Epidermal melanocyte (primary cell): ENCODE measurements around the gene SH3D19.
A peak's percentile ranks its signal among the peaks of the same experiment; 100 is the strongest.
"Not testable (repeated sequence)": the region's sequence is repeated elsewhere in the genome, so short reads cannot be mapped to it uniquely, and the experiment has no call there.

Experiments used
- DNase-seq: peaks from one replicate; pipeline ENCODE4 v3.0.0; 2011; ENCODE audit warnings: low spot score; ENCODE audit not compliant: insufficient read length

SH3D19 gene

GRCh38 chr4:151325111-151325948 lies at the start of gene SH3D19:
Gene SH3D19, minus strand, starts transcription at chr4:151325605. Its CDS starts 253 bp downstream, at chr4:151325352.
- DNase-seq = peak; percentile 54

GRCh38 chr4:151362404-151363164 lies 37.2 kb upstream of the SH3D19 start:
- DNase-seq = peak; percentile 61

GRCh38 chr4:151361966-151362365 lies 36.6 kb upstream of the SH3D19 start:
- no peak for DNase-seq

DNA sequence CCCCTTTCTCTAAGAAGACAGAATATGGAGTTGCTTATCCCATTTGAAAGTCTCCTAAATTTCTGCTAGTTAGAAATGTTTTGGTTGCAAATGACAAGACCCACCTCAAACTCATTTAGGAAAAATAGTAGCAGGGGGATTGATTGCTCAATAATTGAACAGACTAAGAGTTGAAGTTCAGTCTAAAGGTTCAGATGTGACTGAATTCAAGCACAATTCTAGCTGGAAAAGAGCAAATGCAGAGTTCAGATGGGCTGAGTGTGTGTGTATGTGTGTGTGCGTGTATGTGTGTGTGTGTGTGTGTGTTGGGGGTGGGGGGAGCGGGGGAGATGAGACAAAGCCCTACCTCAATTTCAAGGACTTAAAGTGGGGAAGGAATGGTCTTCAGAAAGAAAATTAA lies 35.7 kb upstream of the SH3D19 start:
- no peak for DNase-seq

DNA sequence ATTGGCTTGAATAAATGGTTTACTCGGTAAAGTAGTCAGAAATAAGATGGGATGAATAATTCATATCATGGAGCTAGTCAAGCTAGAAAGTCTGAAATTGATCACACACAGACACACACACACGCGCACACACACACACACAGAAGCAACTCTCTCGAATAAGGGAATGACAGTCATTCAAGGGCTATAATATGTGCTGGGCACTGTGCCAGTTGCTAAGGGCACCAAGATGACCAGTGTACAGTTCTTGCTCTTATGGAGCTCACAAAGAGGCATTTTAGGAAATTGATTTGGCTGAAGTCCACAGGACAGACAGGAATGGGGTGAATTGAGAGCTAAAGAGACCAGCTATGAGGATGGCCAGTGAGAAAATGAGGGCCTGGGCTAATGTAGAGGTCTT lies 34.2 kb upstream of the SH3D19 start:
- DNase-seq = no peak

DNA sequence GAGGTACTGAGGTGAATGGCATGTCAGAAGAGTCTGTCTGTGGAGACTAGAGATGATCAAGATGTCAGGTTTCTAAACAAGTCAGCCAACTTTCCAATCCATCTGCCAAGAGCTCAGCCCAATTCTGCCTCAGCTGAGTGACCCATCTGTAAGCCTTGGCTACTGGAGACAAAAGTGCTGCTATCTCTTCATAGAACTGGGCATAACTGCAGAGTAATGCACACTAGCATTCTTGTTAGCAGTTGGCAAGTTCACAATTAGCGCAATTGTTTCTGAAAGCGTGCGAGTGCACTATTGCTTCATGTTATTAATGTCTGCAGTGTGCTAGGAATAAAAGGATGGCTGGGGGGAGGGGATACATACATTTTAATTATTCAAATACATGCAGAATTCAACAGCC lies 32.9 kb upstream of the SH3D19 start:
- DNase-seq = peak; percentile 48

- DNase-seq = no peak
These were observed 31.1 kb upstream of the SH3D19 start for GRCh38 chr4:151356510-151356909.

DNA sequence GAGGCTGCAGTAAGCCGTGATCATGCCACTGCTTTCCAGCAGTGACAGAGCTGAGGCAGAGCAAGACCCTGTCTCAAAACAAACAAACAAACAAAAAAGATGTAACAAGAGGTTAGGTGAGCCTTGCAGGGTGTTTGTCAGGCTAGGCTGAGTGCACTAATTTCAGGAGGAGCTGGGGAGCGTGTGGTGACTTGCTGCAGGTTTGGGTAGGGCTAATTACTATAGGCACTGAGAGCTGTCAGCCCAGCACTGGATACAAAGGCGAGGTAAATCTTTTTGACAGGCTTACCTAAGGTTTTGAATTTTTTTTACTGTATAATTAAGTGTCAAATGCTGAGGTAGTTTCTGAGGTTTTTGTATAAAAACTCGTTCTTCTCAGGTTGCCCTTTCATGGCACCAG lies 29.8 kb upstream of the SH3D19 start:
- no peak for DNase-seq

GRCh38 chr4:151347490-151348235 lies 22.3 kb upstream of the SH3D19 start:
- no peak for DNase-seq

DNA sequence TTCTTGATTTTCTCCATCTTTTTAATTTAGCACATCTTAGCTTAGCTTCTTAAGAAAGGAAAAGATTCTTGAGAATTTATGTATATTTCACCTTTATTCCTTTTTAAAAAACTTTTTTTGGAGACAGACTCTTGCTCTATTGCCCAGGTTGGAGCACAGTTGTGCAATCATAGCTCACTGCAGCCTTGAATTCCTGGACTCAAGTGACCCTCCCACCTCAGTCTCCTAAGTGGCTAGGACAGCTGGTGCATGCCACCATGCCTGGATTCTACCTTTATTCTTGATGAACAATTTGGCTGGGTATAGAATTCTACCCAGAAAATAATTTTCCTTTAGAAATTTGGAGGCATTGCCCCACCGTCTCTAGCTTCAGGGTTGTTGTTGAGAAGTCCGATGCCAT lies 19.5 kb upstream of the SH3D19 start:
- DNase-seq = no peak

DNA sequence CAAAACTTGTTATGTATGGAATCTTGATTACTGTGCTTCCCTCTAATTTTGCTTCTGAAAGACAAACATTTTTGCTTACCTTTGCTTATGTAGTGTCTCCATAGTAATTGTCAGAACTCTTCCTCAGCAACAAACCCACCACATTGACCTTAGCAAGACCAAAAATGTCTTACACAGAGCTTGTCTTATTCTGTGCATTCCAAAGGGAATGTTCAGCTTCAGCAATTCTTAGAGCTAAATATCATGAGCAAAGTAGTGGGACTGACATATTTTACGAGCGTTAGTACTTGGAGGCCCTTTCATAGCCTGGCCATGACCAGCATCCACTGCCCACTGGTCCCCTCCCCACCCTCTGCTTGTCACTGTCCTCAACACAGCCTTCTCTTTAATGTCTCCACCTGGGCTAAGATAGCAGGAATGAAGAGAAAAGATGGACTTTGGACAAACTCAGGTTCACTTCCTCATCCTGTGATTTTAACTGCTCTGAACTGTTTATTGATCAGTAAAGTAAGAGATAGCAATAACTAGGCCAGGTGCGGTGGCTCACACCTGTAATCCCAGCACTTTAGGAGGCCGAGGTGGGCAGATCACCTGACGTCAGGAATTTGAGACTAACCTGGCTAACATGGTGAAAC lies 15.5 kb upstream of the SH3D19 start:
- no peak for DNase-seq

GRCh38 chr4:151339467-151339866 lies 14.1 kb upstream of the SH3D19 start:
- DNase-seq = no peak

DNA sequence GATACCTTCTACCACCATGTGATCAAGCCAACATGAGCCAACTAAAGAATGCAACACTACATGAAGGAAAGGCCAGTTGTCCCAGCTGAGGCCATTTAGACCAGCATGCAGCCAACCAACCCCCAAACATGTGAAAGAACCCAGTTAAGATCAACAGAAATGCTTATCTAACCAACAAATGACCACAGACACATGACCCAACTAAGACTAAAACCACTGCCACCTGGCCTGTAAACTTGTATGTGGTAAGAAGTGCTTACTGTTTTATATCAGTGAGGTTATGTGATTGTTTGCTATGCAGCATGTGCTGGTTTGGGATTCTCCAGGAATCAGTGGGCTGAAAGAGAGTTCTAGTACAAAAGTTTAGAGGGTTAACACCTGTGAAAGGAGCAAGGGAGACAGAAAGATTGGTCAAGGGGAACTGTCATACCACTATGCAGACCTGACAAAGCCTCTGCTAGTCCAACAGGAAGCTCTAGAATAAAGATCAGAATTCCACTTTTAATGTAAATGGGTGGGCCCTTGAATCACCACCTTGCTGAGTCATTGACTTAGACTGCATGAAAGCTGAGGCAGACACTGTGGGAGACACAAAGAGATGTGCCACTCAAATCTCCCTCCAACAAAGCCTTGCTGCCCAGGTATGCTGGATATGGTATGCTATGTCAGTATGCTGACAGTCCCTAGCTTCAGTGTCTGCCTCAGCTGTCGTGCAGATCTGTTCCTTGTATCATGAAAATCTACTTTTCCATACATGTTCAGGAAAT lies 6.1 kb upstream of the SH3D19 start:
- no peak for DNase-seq

DNA sequence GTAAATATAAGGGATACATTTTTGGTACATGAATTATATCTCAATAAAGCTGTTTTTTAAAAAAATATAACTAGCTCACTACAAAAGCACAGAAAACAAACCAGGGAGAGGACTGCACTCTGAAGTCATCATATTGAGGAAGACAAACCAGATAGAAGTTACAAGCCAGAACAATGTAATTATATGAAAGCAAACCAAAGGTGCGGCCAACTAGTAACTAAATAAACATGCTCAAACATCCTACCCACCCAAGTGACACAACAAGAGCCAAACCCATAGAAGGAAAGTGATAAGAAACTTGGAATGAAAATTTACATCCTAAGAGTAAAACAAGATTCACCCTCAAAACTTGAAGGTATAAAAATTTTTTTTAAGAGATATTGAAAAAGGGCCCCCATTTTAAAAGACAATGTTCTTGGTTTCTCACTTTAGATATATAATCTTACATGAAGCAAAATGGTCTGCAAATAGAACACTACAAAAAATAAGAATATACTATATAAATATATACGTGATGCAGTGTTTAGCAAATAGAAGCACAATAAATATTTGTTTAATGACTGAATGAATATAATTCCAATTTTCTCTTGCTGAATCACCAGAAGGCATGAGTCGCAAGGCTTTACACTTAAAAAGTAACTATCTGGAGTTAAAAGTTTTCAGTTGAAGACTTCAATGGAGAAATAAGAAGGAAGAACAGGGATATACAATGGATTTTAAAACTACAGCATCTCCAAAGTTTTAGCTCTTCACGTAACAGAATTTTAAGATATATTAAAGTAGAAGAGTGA lies 4.0 kb upstream of the SH3D19 start:
- DNase-seq = no peak

- DNase-seq = no peak
These were observed 493 bp upstream of the SH3D19 start for GRCh38 chr4:151325949-151326246.

GRCh38 chr4:151324752-151325110 lies 674 bp downstream of the SH3D19 start:
- no peak for DNase-seq

DNA sequence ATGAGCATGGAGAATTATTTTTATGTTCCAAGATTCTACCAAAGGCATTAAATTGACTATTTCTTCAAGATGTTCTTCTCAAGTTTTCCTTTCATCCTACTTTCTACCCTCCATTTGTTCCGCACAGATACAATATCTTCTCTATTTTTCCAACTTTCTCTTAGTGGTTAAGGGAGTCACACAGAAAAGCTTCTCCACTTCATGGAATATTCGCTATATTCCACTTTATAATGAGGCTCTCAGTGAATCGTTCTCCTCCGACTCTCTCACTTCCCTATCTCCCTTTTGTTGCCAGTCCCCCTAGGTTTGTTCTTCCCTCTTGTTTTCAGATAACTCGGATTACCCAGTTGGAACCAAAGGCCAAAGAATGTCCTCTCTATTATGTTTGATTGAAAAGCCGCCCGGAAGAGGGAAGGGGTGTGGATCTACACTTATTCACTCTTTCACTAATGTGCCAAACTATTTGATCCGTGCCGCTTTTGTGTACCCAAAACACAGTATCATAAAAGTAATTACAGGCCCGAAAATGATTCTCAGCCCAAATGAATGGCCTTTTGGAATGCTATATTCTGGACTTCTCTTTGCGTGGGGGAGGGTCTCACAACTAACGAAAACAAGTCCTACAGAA lies 1.2 kb downstream of the SH3D19 start:
- no peak for DNase-seq

- DNase-seq = no peak
These were observed 1.7 kb downstream of the SH3D19 start for GRCh38 chr4:151323667-151324066.

GRCh38 chr4:151322570-151322969 lies 2.8 kb downstream of the SH3D19 start:
- peak; percentile 50 for DNase-seq

GRCh38 chr4:151322161-151322560 lies 3.2 kb downstream of the SH3D19 start:
- DNase-seq = not testable (repeated sequence)
